GM18873 (cell line): ENCODE data around the gene SKAP1.

ENCODE experiments used
- ATAC-seq: cut with Tn5 transposase; IDR thresholded peaks from one replicate; pipeline ENCODE4 v1.9.1; 2021; ENCODE audit warnings: mild to moderate bottlenecking, moderate library complexity, moderate number of reproducible peaks; ENCODE audit not compliant: unreplicated experiment, low FRiP score

SKAP1 gene

GRCh38 chr17:48100160-48100559 is 329.9 kb downstream of the SKAP1 start:
- ATAC-seq = no peak

GRCh38 chr17:48095611-48096010 is 334.4 kb downstream of the SKAP1 start:
- ATAC-seq = no peak

GRCh38 chr17:48093341-48094045 is 336.5 kb downstream of the SKAP1 start:
- no peak for ATAC-seq

GRCh38 chr17:48084932-48085331 is 345.1 kb downstream of the SKAP1 start:
- ATAC-seq = no peak
